Hematopoietic multipotent progenitor cell treated with erythropoietin and hydrocortisone succinate and interleukin-3 and kit ligand, for 15 days (in vitro differentiated cells): Measurements from ENCODE around the gene IDS.
"Not testable (repeated sequence)": the region's sequence is repeated elsewhere in the genome, so short reads cannot be mapped to it uniquely, and the experiment has no call there.

ENCODE experiments used
- DNase-seq: peaks from one replicate; pipeline ENCODE4 v3.0.0-alpha.2; 2015; ENCODE audit warnings: low spot score

IDS gene

GRCh38 chrX:149504915-149505651, at the start of gene IDS:
TSS of gene IDS (minus strand) at chrX:149505306. CDS start at chrX:149505137, 169 bp downstream.
- peak; percentile 84 for DNase-seq

GRCh38 chrX:149551939-149552248, 46.8 kb upstream of the IDS start:
- DNase-seq: not testable (repeated sequence)

DNA sequence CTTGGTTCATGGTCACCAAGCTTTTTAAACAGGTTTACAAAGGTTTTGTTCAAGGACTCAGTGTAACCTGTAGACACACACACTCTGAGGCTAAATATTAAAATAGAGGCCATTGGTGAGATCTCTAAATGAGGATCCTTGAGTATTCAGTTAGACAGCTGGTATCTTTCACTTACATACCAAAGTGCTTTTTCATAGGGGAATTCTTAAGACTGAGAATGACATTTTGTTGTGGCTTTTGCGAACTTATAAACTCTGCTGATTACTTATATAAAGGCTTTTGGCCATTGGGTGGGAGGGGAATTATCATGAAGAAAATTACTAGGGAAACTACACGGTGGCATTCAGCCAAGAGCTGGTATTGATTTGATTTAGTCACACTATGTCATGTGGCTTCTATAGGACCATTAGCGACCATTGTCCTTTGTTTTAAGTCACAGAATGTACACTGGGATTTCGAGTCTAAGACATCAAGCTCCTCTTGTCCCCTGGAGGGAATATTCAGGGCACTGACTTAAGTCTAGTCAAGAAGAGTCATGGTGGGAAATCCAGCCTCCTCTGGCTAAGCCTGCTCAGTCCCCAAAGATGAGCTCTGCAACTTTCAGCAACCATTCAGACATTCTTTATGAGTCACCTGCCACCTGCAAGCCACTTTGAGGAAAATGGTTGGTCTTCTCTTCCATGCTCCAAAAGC, 46.3 kb upstream of the IDS start:
- not testable (repeated sequence) for DNase-seq

DNA sequence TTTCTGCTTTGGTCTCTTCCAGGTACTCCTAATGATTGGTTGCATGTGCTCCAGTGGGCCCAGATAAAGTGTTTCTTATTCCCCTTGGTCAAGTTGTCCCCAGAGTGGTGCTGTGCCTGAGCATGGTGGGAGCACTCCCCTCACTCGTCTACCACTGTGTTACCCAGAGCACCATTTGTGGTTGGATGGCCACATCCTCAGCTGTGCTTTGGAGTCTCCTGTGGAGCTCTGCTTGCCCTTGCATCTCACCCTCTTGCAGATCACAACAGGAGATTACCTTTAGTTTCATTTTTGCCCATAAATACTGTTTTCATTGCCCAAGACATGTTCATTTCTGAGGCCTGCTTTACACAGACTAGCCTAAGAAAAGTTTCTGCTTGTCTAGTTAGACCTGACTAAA, 45.3 kb upstream of the IDS start:
- DNase-seq: not testable (repeated sequence)

- not testable (repeated sequence) for DNase-seq
These were observed 44.6 kb upstream of the IDS start, which contains the start of gene HSFX3 for GRCh38 chrX:149549701-149550100. TSS of gene HSFX3 (minus strand) at chrX:149549924. CDS start at chrX:149549852, 72 bp downstream.

DNA sequence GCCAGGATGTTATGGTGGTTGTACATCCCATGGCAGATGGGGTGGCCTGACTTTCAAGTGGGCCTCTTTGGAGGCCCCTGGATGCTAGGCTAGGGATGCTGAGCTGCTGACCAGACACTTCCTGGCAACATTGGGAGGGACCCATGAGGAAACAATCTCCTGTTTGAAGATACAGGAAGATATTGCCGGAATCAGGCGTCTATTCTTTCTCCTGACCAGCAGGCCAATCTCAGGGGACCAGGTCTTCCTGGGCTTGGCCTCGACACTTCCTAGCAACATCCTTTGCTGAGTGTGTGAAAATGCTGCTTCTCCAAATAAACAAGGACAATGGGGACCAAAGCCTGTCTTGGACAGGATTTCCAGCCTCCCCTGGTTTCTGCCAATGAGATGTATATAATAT, 42.7 kb upstream of the IDS start:
- not testable (repeated sequence) for DNase-seq

DNA sequence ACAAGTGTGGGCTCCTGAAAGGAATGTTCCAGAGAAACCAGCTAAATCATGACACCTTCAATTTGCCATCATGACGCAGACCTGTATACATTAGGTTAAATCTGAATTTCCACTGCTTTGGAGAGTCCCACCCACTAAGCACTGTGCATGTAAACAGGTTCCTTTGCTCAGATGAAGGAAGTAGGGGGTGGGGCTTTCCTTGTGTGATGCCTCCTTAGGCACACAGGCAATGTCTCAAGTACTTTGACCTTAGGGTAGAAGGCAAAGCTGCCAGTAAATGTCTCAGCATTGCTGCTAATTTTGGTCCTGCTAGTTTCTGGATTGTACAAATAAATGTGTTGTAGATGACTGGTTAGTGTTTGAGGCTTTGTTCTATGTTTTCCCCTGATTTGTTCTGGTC, 41.9 kb upstream of the IDS start:
- DNase-seq: not testable (repeated sequence)

DNA sequence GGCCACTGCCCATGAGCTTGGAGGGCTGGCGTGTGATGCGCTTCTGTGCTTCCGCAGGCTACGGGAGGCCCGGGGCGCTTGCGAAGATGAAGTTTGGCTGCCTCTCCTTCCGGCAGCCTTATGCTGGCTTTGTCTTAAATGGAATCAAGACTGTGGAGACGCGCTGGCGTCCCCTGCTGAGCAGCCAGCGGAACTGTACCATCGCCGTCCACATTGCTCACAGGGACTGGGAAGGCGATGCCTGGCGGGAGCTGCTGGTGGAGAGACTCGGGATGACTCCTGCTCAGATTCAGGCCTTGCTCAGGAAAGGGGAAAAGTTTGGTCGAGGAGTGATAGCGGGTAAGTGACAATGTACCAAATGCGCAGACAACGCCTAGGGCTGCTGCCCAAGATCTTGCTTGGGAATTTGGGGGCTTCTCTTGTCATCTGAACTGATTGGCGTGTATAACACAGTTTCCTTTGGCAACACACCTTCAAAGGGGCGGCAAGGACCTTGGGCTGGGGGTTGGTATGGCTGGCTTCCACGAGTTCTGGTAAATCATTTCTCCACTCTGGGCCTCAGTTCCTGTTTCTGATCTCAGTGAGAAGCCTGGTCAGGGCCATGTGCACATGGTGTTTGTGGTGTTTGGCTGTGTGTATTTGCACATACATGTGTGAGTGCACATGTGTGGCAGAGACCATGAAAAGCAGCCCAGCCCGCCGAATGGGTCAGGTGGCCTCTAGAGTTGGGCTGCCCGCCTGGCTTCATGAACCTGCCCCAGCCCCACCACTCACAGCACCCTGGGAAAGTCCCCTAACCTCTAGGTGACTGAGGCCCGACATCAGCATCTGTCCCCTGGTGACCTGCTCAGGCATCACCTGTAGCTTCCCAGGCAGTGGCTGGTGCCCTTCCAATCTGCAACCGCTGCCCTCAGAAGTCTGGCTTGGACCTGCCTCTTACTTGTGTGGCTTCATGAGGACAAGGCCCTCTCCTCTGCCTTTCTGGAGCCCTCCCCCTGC, 40.7 kb upstream of the IDS start:
- DNase-seq: not testable (repeated sequence)

GRCh38 chrX:149541521-149542047, 36.5 kb upstream of the IDS start:
- DNase-seq: peak; percentile 5

DNA sequence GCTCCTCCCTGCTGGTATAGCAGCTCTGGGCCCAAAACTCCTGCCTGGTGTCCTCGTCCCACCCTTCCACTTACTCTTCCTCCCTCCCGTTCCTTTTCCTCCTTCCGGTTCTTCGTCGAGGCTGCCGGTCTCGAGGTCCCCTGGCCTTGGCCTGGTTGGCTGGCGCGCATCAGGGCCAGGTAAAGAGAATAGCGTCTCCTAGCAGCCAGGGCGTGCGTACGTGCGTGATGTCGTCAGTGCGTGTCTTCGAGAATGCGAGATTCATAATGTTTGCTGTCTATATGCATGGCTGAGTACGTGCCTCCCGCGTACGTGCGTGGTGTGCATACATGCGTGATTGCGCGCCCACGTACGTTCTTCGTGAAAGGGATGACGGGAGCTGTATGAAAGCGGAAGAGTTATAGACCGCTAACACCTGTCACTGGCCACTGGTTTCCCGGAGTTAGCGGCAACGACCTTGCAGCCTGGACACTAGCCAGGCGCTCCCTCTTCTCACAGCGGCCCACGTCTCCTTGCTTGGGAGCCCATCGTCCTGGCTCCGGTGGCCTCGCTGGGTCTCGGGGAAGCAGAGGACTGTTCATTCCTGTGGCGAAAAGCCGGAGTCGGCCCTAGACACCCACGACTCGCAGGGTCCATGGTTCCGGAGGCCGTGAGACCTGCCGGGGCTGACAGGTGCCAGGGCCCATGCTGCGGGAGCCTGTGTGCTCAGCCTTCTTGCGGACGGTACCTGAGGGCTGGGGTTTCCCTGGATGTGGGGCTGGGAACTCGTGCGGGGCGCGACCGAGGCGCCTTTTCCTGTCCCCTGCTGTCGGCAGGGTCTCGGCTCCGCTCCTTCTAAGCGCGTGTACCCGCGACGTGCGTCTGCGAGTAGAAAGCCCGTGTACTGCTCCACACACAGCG, 35.8 kb upstream of the IDS start, which contains the start of gene EOLA1:
Gene EOLA1 (plus strand): TSS at position 392 of the 900 bp plus-strand sequence. CDS start 4,619 bp downstream, outside the sequence.
- peak; percentile 92 for DNase-seq

GRCh38 chrX:149540131-149540620, 35.1 kb upstream of the IDS start:
- peak; percentile 83 for DNase-seq

DNA sequence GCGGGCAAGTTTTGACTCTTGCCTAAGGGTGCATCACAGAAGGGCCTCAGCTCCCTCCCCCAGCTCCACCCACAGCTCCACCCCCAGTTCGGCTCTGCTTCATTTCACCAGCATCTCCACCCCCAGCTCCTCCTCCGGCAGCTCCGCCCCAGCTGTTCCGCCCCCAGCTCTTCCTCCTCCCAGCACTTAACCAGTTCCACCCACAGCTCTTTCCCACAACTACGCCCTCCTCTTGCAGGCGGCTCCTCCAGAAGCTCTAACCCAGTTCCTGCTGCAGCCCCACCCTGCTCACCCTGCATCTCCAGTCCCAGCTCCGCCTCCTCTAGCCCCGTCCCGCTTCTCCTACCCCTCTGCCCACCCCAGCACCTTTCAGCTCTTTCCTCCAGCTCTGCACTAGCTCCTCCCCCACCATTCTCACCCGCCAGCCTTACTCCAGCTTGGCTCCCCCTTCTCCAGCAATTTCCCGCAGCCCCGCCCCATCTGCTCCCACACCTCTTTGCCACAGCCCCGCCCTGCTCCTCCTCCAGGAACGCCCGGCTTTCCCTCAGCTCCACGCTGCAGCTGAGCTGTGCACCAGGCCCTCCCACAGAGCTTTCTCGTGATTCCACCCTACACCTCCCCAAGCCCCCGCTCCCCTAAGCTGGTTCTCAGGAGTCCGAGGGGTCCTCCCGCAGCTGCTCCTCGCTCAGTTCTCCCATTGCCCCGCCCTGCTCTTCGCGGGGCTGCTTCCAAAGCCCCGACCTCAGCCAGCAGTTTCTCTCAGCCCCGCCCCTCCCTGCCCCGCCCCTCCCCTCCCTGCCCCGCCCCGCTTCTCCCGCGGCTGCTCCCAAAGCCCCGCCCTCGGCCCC, 34.4 kb upstream of the IDS start:
- peak; percentile 85 for DNase-seq

DNA sequence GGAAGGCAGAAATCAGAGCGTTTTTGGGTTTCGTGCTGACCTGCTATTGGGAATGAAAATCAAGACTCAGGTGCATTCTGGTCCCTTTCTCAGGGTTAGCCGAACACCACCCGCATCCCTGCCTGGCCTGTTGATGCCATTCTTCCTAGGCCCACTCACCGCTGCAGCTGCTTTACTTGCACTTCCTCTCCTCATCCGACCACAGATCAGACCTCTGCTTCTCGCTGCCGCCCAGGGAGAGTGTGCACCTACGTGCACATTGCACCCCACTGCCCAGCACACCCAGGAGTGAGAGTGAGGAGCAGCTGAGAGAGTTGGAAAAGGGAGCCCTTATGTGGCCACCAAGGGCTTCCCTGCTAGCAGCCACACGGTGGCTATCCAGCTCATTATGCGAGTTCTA, 32.4 kb upstream of the IDS start:
- not testable (repeated sequence) for DNase-seq

- DNase-seq: not testable (repeated sequence)
These were observed 30.0 kb upstream of the IDS start for GRCh38 chrX:149534926-149535602.

- not testable (repeated sequence) for DNase-seq
These were observed 28.9 kb upstream of the IDS start for GRCh38 chrX:149533999-149534398.

- not testable (repeated sequence) for DNase-seq
These were observed 27.8 kb upstream of the IDS start for GRCh38 chrX:149532868-149533267.

DNA sequence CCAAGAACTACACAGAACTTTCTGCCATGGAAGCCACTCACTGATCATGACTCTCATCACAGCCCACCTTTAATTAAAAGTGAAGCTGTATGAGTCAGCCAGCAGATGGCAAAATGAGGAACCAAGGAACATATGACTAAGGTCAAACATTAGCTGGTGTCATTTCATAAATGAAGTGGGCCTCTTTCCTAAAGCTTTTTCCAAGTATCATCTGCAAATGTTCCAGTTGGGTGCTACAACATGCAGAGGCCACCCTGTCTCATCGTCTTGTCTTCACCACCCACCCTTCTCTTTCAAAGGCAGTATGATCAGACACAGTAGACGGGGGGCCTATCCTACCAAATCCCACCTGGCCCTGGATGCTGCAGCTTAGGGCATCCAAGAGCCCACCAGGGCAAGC, 26.5 kb upstream of the IDS start:
- no peak for DNase-seq

DNA sequence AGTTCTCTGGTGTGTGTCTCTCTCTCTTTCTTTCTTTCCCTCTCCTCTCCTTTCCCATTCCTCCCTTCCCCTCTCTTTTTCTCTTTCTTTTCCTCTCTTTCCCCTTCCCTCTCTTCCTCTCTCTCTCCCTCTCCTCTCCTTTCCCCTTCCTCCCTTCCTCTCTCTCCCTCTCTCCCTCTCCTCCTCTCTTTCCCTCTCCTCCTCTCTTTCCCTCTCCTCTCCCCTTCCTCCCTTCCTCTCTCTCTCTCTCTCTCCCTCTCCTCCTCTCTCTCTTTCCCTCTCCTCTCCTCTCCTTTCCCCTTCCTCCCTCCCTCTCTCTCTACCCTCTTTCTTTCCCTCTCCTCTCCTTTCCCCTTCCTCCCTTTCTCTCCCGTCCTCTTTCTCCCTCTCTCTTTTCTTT, 23.3 kb upstream of the IDS start:
- no peak for DNase-seq

- peak; percentile 30 for DNase-seq
These were observed 22.6 kb upstream of the IDS start for GRCh38 chrX:149527705-149528104.
